HepG2 (cell line): ENCODE data around the gene TMEM219. TPM values are rescaled to one million over a fixed set of nuclear protein-coding genes. Genes with fewer than 3 reads are reported as not detected.

ENCODE experiments used
- BRD4 ChIP-seq: sonication (generic); formaldehyde crosslinking; IDR thresholded peaks from 2 replicates; pipeline ENCODE4 v1.4.0; 2020; ENCODE audit warnings: missing genetic modification reagents
- CBX2 ChIP-seq, 2 experiments: fragments of 200-600 bp in 1 of 2; sonication (generic); formaldehyde crosslinking in 1 of 2; IDR thresholded peaks; 2 replicates each; pipeline versions ENCODE4 v1.7.0 to v1.8.1; 2018 to 2022; ENCODE audit warnings: low read depth in 2 of 2, low read length in 1 of 2, mild to moderate bottlenecking in 1 of 2, missing genetic modification reagents in 1 of 2
- DNMT3B ChIP-seq: conservative IDR thresholded peaks from 2 replicates; pipeline ENCODE4 v1.6.1; 2016; ENCODE audit warnings: missing biosample characterization, control low read depth
- HMGXB3 ChIP-seq: sonication (generic); formaldehyde crosslinking; IDR thresholded peaks from 2 replicates; pipeline ENCODE4 v1.4.0; 2020; ENCODE audit warnings: missing genetic modification reagents, borderline replicate concordance
- NKX3-1 ChIP-seq: sonication (generic); formaldehyde crosslinking; IDR thresholded peaks from 2 replicates; pipeline ENCODE4 v1.5.0; 2020; ENCODE audit warnings: missing genetic modification reagents
- SMARCC2 ChIP-seq: fragments of 450-650 bp; IDR thresholded peaks from 2 replicates; pipeline ENCODE4 v1.6.1; 2017; ENCODE audit warnings: antibody characterized with exemption, mild to moderate bottlenecking
- SRSF1 ChIP-seq: fragments of 200-400 bp; formaldehyde crosslinking; optimal IDR thresholded peaks from 2 replicates; pipeline ENCODE3; 2017; ENCODE audit warnings: mild to moderate bottlenecking, low read depth, low read length, moderate library complexity
- ZGPAT ChIP-seq: IDR thresholded peaks from 2 replicates; pipeline ENCODE4 v1.6.1; 2016; ENCODE audit warnings: mild to moderate bottlenecking
- ZHX1 ChIP-seq: sonication (generic); formaldehyde crosslinking; IDR thresholded peaks from 2 replicates; pipeline ENCODE4 v1.8.1; 2022; ENCODE audit warnings: low read depth, mild to moderate bottlenecking, missing genetic modification reagents
- ZMYM3 ChIP-seq: sonication (generic); formaldehyde crosslinking; IDR thresholded peaks from 2 replicates; pipeline ENCODE4 v1.5.1; 2020; ENCODE audit warnings: mild to moderate bottlenecking, missing genetic modification reagents
- ZNF280B ChIP-seq: sonication (generic); formaldehyde crosslinking; IDR thresholded peaks from 2 replicates; pipeline ENCODE4 v1.5.0; 2020; ENCODE audit warnings: missing genetic modification reagents, mild to moderate bottlenecking, borderline replicate concordance
- polyA plus RNA-seq, 8 experiments: library from polyadenylated mRNA; depleted of rRNA in 3 of 8; stranded (reverse) in 7 of 8; unstranded in 1 of 8; fragments of >200 nt; fragmentation: Illumina TruSeq in 4 of 8; extraction: Trizol in 4 of 8; gene quantifications; 2 replicates each; pipeline versions ENCODE4 v1.2.1 to v1.2.3, GENCODE V29; 2011 to 2016; ENCODE audit warnings: low read depth in 4 of 8, missing spikeins in 1 of 8, mixed read lengths in 1 of 8; ENCODE audit not compliant: insufficient read depth in 1 of 8
- total RNA-seq, 5 experiments: library from RNA; depleted of rRNA; stranded (reverse); fragments of >200 nt; fragmentation: Illumina TruSeq; extraction: Trizol; gene quantifications; 2 replicates each; pipeline ENCODE4 v1.2.3, GENCODE V29; 2016; ENCODE audit warnings: low read depth in 1 of 5
- TF ChIP-seq, protein P1 (sequence below): sonication (generic); formaldehyde crosslinking; IDR thresholded peaks from 2 replicates; pipeline ENCODE4 v1.9.0; 2021; ENCODE audit warnings: missing genetic modification reagents, mild to moderate bottlenecking, borderline replicate concordance
- TF ChIP-seq, protein P2 (sequence below): sonication (generic); formaldehyde crosslinking; conservative IDR thresholded peaks from 2 replicates; pipeline ENCODE4 v1.4.0; 2020; ENCODE audit warnings: missing genetic modification reagents

Gene TMEM219
- total and polyA plus RNA-seq, 2 of the 13 experiments (the other 11 are each of a cell fraction or from before 2014, with no cell fraction given), result 105 to 115 TPM

GRCh38 chr16:29961479-29962343 lies at the start of gene TMEM219 (continued):
- no peak for TF ChIP-seq ZNF280B (CRISPR knock-in tag)
- TF ChIP-seq DNMT3B (CRISPR knock-in tag), result peak; percentile 53; the same call in 1 of the 2 replicates
- peak; percentile 68; the same call in 1 of the 2 replicates for TF ChIP-seq BRD4 (CRISPR knock-in tag)
- TF ChIP-seq, protein P1, sequence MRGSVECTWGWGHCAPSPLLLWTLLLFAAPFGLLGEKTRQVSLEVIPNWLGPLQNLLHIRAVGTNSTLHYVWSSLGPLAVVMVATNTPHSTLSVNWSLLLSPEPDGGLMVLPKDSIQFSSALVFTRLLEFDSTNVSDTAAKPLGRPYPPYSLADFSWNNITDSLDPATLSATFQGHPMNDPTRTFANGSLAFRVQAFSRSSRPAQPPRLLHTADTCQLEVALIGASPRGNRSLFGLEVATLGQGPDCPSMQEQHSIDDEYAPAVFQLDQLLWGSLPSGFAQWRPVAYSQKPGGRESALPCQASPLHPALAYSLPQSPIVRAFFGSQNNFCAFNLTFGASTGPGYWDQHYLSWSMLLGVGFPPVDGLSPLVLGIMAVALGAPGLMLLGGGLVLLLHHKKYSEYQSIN (CRISPR knock-in tag), result no peak
- no peak for TF ChIP-seq SMARCC2
- TF ChIP-seq SRSF1, result no peak
- peak; percentile 66 for TF ChIP-seq ZHX1 (CRISPR knock-in tag)
- TF ChIP-seq, protein P2, sequence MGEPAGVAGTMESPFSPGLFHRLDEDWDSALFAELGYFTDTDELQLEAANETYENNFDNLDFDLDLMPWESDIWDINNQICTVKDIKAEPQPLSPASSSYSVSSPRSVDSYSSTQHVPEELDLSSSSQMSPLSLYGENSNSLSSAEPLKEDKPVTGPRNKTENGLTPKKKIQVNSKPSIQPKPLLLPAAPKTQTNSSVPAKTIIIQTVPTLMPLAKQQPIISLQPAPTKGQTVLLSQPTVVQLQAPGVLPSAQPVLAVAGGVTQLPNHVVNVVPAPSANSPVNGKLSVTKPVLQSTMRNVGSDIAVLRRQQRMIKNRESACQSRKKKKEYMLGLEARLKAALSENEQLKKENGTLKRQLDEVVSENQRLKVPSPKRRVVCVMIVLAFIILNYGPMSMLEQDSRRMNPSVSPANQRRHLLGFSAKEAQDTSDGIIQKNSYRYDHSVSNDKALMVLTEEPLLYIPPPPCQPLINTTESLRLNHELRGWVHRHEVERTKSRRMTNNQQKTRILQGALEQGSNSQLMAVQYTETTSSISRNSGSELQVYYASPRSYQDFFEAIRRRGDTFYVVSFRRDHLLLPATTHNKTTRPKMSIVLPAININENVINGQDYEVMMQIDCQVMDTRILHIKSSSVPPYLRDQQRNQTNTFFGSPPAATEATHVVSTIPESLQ (CRISPR knock-in tag), result no peak; the same call in 1 of the 2 replicates
- TF ChIP-seq ZMYM3 (CRISPR knock-in tag), result no peak
- TF ChIP-seq ZGPAT (CRISPR knock-in tag), result peak; percentile 47
- TF ChIP-seq NKX3-1 (CRISPR knock-in tag), result no peak; the same call in 1 of the 2 replicates
- TF ChIP-seq CBX2 (IDR thresholded peaks at IDR 0.05; ENCODE audit: low read depth, low read length), result no peak
- no peak for TF ChIP-seq CBX2 (CRISPR knock-in tag; IDR thresholded peaks at IDR 0.05; ENCODE audit: low read depth)
- no peak; the same call in 1 of the 2 replicates for TF ChIP-seq HMGXB3
